PC-3 (cell line): ENCODE measurements around the gene SSTR5.

ENCODE experiments used
- CTCF ChIP-seq: fragments of 300-600 bp; sonication (generic); conservative IDR thresholded peaks from 2 replicates; pipeline ENCODE4 v1.5.1; 2017; ENCODE audit warnings: antibody characterized with exemption, low read depth, mild to moderate bottlenecking, low read length
- EZH2 ChIP-seq: fragments of 300-600 bp; sonication (generic); IDR thresholded peaks from one replicate; pipeline ENCODE4 v1.6.1; 2017; ENCODE audit warnings: antibody characterized with exemption, mild to moderate bottlenecking, low read length; ENCODE audit not compliant: unreplicated experiment

DNA sequence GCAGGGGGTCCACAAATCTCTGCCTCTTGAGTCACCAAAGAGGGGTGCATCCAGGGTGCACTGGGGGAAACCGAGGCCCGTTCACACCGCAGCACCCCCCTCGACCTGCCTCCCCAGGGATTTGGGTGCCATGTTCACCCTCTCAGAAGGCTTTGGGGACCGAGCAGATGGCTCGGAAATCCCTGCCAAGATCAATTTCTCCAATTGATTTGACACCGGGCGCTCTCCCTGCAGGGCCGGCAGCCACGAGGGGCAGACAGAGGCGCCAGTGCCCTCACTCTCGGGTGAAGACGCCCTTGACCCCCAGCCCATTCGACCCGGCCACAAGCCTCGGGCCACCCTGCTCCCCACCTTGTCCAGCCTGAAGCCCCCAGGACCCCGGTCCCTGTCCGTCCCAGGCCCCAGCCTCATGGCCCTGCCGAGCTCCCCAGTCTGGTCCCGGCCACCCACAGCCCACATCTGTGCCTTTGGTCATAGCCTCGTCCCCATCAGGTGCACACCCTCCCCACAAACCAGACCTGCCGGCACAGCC is 9.3 kb downstream of the SSTR5 start:
- TF ChIP-seq CTCF (no peak), EZH2 (no peak)
